Activated CD4-positive, alpha-beta T cell treated with anti-CD3 and anti-CD28 coated beads for 48 hours (primary cell): ENCODE results near the gene DCTN5.
"Not testable (repeated sequence)": the region's sequence is repeated elsewhere in the genome, so short reads cannot be mapped to it uniquely, and the experiment has no call there.

Experiments used
- DNase-seq: peaks from one replicate; pipeline ENCODE4 v3.0.0-alpha.2; 2020

DCTN5 gene

DNA sequence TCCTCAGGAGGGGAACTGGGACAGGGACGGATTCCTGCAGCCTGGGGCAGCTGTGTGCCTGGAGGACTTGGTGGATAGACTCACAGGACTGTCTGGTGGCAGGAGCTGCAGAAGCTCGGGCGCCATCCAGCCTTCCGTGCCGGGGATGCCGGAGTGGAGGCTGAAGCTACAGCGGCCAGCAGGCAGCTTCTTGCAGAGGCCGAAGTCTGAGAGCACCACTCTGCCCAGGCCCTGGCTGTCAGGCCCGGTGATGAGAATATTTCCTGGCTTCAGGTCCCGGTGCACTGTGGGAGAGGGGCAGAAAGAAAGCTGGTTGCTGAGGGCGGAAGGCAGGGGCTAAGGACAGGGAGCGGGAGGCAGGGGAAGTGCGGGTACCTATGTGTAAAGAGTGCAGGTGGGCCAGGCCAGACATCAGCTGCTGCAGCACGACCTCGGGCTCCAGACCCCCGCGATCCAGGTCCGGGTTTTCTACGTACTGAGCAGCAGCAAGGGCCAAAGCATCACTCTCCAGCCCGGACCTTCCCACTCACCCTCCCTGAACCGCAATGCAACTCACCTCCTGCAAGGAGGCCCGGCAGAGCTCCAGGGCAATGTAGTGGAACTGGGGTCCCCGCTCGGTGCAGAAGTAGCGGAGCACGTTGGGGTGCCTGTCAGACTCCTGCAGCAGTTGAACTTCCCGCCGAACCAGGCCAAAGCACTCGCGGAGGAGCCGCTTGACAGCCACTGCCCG is 53.5 kb downstream of the DCTN5 start:
- DNase-seq = no peak

DNA sequence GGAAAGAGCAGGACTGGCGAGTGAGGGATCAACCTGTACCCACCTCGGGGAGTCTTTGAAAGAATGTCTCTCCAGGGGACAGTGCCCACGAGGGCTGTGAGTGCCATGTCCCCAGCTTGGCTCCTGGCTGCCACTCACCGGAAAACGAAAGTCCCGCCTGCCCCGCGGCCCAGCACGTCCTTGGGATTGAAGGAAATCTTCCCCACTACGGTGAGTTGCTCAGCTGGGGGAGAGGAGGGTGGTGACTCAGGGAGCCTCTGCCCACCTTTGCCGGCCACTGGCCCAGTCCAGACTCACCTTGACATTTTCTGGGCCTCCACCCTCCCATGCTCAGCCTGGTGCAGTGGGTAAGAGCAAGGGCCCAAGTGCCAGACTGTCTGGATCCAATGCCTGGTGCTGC is 54.5 kb downstream of the DCTN5 start:
- DNase-seq = no peak

- DNase-seq = no peak
Measured at GRCh38 chr16:23699100-23699499, 57.8 kb downstream of the DCTN5 start.

- no peak for DNase-seq
Measured at GRCh38 chr16:23700093-23700492, 58.8 kb downstream of the DCTN5 start.

GRCh38 chr16:23700509-23700908 is 59.2 kb downstream of the DCTN5 start:
- no peak for DNase-seq

GRCh38 chr16:23701045-23701444 is 59.8 kb downstream of the DCTN5 start:
- DNase-seq = no peak

DNA sequence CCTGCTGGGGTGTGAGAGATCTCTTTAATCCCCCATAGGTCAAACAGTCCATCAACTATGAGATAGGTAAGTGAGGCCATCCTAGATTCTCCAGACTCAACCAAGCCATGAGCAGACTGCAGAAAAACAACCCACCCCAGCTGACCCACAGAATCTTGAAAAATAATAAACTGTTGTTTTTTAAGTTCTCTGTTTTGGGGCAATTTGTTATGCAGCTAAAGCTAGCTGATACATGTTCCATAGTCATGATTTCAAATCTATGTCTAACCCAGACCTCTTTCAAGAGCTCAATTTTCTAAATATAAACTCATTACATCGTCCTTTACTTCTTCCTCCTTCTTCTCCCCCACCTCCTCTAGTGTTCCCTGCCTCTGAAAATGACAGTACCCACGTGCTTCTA is 61.7 kb downstream of the DCTN5 start:
- DNase-seq = no peak

GRCh38 chr16:23704772-23705516 is 63.7 kb downstream of the DCTN5 start:
- no peak for DNase-seq

DNA sequence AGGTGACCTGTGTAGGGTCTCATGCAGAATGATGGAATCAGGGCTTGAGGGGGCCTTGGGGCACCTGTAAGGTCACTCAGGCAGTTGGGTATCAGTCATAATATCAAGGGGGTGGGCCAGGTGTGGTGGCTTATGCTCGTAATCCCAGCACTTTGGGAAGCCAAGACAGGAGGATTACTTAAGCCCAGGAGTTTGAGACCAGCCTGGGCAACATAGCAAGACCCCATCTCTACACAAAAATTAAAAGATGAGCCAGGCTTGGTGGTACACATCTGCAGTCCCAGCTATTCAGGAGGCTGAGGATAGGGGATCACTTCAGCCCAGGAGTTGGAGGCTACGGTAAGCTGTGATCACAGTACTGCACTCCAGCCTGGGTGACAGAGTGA is 64.2 kb downstream of the DCTN5 start:
- no peak for DNase-seq

DNA sequence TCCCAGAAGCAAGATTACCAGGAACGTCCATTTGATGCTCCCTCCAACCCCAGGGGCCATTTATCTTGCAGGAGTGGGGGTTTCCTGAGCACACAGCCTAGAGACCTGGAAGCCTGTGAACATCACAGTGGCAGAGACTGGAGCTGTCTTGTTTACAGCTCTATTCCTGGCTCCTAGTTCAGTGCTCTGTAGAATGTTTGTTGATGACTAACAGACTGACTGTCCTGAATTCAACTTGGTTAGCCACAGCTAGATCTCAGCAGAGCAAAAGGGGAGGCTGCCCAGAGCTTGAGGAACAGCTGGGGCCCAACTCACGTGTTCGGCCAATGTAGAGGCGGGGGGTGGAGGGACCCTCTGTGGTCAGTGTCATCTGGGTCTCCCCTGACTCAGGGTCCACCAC is 65.2 kb downstream of the DCTN5 start:
- DNase-seq = no peak

DNA sequence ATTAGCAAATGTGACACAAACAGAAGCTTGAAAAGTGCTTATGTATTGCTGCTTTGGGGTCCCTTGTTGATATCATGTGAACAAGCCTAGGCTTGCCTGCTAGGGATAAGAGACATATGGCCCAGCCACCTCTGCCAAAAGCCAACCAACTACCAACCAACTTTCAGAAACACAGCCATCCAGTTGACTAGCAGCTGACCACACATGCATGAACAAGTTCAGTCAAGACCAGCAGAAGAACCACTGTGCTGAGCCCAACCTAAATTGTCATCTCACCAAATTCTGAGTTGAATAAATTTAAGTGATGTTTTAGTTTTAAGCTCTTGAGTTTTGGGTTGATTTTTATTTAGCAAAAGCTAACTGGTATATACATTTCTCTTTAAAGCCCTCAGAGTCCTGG is 68.3 kb downstream of the DCTN5 start:
- DNase-seq = no peak

DNA sequence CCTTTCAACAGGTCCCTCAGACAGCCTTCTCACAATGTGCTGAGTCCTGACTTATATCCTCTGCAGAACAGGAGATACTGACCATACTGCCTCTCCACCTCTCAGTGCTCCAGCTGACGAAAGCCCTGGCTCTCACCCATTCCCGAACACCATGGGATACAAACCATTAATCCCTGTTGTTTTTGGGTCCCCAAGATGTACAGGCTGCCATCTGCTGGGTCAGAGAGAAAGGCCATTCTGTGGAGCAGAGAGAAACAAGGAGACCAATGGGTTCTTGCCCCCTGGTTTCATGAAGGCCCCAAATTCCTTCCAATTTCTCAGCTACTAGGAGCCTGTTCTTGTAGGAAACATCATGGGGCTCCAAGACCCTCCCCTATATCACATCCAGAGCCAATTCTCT is 68.7 kb downstream of the DCTN5 start:
- no peak for DNase-seq

DNA sequence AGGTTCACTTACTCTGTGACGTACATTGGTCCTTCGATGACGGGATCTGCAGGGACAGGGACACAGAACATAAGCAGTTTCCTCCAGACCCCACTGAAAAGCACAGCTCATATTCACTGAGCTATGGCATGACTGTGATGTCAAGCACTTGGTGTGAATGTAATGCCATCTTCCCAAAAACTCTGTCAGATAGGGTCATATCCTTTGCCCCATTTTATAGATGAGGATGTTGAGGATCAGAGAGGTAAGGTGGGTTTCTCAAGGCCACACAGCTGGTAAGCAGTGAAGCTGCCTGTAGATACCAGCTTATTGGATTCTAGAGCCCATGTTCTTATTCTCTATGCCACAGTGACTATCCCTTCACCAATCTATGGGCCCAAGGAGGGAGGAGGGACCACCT is 69.2 kb downstream of the DCTN5 start:
- DNase-seq = no peak

- DNase-seq = no peak
Measured at GRCh38 chr16:23711785-23712184, 70.5 kb downstream of the DCTN5 start.

GRCh38 chr16:23712976-23713375 is 71.7 kb downstream of the DCTN5 start, which contains the start of gene ERN2:
Gene ERN2 (minus strand): TSS chr16:23713222. CDS start chr16:23713187, 35 bp downstream.
- DNase-seq = no peak

DNA sequence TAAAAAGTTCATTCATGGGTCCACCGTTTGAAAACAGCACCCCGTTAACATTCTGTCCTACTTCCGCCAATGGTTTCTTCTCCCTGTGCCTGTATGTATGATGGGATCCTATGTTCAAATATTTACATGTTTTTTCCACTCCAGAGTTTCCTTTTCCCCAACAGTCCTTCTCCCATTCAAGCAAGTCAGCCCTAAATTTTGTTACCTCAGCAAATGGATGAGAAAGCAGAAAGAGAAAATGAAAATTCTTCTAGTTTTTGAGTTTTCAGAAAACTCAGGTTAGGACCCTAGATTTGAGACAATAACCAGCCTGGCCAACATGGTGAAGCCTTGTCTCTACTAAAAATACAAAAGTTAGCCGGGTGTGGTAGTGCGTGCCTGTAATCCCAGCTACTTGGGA is 75.2 kb downstream of the DCTN5 start:
- DNase-seq = no peak

DNA sequence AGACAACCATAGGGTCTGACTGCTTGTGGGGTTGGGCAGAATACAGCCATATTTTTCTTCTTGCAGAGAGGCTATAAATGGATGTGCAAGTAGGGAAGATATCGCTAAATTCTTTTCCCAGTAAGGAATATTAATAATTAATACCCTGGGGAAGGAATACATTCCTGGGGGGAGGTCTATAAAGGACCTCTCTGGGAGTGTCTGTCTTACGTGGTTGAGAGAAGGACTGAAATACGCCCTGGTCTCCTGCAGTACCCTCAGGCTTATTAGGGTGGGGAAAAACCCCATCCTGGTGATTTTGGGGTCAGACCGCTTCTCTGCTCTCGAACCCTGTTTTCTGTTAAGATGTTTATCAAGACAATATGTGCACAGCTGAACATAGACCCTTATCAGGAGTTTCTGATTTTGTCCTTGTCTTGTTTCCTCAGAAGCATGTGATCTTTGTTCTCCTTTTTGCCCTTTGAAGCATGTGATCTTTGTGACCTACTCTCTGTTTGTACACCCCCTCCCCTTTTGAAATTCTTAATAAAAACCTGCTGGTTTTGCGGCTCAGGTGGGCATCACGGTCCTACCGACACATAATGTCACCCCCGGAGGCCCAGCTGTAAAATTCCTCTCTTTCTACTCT is 81.5 kb downstream of the DCTN5 start:
- DNase-seq = not testable (repeated sequence)

GRCh38 chr16:23724096-23724784 is 83.0 kb downstream of the DCTN5 start:
- DNase-seq = no peak

GRCh38 chr16:23724785-23725131 is 83.5 kb downstream of the DCTN5 start:
- DNase-seq = no peak

DNA sequence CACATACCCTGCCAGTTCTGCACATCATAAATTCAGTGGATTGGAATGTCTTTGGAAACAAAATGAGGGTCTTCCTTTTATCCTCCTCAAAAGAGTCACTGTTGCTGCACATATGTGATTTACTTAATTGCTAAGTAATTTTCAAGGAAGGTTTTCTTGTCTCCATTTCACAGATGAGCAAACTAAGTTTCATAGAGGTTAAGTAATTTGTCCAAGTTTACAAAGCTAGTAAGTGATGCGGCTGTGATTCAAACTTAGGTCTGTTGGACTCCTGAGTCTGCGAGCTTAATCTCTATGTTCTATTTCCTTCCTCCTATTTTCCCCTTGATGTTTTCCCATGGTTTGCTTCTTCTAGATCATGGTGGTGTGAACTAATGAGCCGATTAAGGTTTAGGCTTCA is 85.4 kb downstream of the DCTN5 start:
- DNase-seq = no peak
